ENCODE measurements around the gene RABGAP1L.

- TF ChIP-seq EZH2 (IDR thresholded peaks at IDR 0.05): no peak
- TF ChIP-seq CTCF (IDR thresholded peaks at IDR 0.05 in 2 of 3, conservative IDR thresholded peaks at IDR 0.05 in 1 of 3; ENCODE audit: borderline replicate concordance in 1 of 3, insufficient read depth in 1 of 3, low read depth in 2 of 3, low read length in 2 of 3): no peak
- TF ChIP-seq POLR2A (IDR thresholded peaks at IDR 0.05; ENCODE audit: borderline replicate concordance, extremely low read depth, insufficient read depth, insufficient read length): no peak
- TF ChIP-seq CEBPB (IDR thresholded peaks at IDR 0.05; ENCODE audit: low read depth): no peak
Observed at GRCh38 chr1:174426153-174426552, 266.8 kb downstream of the RABGAP1L start.

Measured in HCT116 (cell line).